ENCODE measurements around the gene GNAS.

GRCh38 chr20:58877050-58877975 lies 24.8 kb downstream of the GNAS start:
- TF ChIP-seq CTCF (IDR thresholded peaks at IDR 0.05) (no peak), POLR2A (IDR thresholded peaks at IDR 0.05) (no peak)

Measured in vagina (tissue), 2 donors.